ENCODE results near the gene CCN5.

Gene CCN5

GRCh38 chr20:44683263-44684046 is 31.7 kb upstream of the CCN5 start:
- no peak overlapping the region for H3K4me3 ChIP-seq (ENCODE audit: low read depth, low read length)
- DNase-seq (ENCODE audit: low read depth) = peak; percentile 74
- TF ChIP-seq, protein P1, sequence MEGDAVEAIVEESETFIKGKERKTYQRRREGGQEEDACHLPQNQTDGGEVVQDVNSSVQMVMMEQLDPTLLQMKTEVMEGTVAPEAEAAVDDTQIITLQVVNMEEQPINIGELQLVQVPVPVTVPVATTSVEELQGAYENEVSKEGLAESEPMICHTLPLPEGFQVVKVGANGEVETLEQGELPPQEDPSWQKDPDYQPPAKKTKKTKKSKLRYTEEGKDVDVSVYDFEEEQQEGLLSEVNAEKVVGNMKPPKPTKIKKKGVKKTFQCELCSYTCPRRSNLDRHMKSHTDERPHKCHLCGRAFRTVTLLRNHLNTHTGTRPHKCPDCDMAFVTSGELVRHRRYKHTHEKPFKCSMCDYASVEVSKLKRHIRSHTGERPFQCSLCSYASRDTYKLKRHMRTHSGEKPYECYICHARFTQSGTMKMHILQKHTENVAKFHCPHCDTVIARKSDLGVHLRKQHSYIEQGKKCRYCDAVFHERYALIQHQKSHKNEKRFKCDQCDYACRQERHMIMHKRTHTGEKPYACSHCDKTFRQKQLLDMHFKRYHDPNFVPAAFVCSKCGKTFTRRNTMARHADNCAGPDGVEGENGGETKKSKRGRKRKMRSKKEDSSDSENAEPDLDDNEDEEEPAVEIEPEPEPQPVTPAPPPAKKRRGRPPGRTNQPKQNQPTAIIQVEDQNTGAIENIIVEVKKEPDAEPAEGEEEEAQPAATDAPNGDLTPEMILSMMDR (conservative IDR thresholded peaks at IDR 0.05; ENCODE audit: low read depth, low read length) = peak; percentile 87

DNA sequence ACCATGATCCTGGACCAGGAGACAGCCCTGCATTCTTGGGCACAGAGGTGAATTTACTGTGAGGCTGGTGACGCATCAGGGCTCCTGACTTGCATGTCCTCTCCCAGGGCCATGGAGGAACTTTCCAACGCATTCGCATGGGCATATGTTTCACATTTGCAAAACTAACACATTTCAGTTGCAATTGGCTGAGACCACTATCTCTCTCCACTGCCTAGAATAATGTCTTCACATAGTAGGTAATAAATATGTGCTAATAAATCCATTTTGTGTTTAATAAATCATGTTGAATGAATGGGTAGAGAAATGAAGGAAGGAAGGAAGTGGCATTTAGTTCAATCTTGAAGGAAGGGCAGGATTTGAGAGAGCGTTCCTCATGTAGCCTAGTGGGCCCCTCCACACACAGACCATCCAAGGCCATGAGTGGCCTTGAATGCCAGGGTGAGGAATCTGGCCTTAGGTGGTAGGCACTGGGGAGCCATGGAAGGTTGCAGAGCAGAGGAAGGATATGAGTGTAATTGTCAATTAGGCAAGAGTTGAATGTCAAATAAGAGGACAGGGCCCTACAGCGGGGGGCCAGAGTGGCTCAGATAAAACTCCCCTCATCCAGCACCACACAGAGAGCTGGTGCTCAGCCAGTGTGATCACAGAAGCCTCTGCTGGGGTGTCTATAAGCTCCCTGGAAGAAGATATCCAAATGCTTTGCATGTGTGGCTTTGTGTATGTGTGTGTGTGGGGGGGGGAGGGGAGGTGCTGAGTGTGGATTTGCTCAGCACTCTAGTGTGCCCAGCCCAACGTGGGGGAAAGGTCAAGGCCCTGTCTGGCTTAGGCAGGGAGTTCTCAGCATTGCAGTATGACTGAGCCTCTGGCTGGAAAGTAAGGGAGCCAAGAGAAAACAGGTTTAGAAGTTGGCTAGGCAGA is 30.9 kb upstream of the CCN5 start:
- TF ChIP-seq, protein P1 (conservative IDR thresholded peaks at IDR 0.05; ENCODE audit: low read depth, low read length) = no peak
- no peak overlapping the region for H3K4me3 ChIP-seq (ENCODE audit: low read depth, low read length)
- DNase-seq (ENCODE audit: low read depth) = no peak

GRCh38 chr20:44686934-44687333 is 28.2 kb upstream of the CCN5 start:
- no peak overlapping the region for H3K4me3 ChIP-seq (ENCODE audit: low read depth, low read length)
- no peak for DNase-seq (ENCODE audit: low read depth)
- TF ChIP-seq, protein P1 (conservative IDR thresholded peaks at IDR 0.05; ENCODE audit: low read depth, low read length) = no peak

GRCh38 chr20:44688053-44688625 is 27.0 kb upstream of the CCN5 start:
- H3K4me3 ChIP-seq (ENCODE audit: low read depth, low read length) = no peak overlapping the region
- TF ChIP-seq, protein P1 (conservative IDR thresholded peaks at IDR 0.05; ENCODE audit: low read depth, low read length) = no peak
- DNase-seq (ENCODE audit: low read depth) = no peak

DNA sequence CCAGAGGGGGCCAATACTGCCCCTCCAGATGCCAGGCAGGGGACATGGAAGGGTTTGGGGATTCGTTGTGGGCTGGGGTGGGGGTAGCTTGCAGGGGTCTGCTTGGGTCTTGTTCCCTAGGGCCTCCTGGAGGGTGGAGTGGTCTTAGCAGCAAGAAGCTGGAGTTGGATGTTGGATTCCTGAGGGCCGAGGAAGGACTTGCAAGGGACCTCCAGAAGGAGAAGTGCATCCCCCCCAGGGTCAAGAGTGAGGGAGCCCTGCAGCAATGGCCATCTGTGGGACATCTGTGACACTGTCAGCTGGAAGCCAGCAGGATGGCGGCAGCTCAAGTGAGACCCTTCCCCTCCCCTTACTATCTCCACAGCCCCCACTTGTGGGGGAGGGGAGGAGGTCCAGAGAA is 25.4 kb upstream of the CCN5 start:
- no peak overlapping the region for H3K4me3 ChIP-seq (ENCODE audit: low read depth, low read length)
- TF ChIP-seq, protein P1 (conservative IDR thresholded peaks at IDR 0.05; ENCODE audit: low read depth, low read length) = no peak
- no peak for DNase-seq (ENCODE audit: low read depth)

DNA sequence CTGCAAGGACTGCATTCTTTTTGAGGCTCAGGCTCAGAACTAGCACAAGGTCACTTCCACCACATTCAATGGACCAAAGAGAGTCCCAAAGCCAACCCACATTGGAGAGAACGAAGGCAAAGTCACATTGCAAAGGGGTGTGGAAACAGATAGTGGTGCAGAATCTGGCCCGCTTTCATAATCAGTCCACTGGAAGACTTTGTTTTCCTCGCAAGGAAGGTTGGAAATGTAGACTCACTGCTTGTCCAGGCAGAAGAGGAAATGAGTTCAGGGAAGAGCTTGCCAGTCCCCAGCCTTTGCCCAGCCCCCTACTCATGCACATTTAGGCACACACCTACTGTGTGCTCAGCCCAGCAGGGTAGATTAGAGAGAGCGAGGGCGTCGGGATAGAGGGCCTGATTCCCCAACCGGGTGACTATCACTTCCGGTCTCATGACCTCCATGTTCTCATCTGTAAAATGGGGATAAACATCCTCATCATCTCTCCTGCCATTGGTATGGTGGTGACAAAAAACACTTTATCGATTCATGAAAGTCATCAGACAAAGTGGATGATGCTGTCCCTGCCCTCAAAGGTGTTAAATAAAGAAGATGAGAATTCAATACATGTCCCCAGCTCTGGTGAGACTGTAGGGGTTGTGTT is 24.3 kb upstream of the CCN5 start:
- H3K4me3 ChIP-seq (ENCODE audit: low read depth, low read length) = no peak overlapping the region
- TF ChIP-seq, protein P1 (conservative IDR thresholded peaks at IDR 0.05; ENCODE audit: low read depth, low read length) = no peak
- DNase-seq (ENCODE audit: low read depth) = no peak

Measured in choroid plexus epithelial cell (primary cell).